ENCODE data around the gene SAG.

- TF ChIP-seq POLR2AphosphoS5 (IDR thresholded peaks at IDR 0.05) (no peak), POLR2A (IDR thresholded peaks at IDR 0.05) (no peak)
- TF ChIP-seq, protein P1, sequence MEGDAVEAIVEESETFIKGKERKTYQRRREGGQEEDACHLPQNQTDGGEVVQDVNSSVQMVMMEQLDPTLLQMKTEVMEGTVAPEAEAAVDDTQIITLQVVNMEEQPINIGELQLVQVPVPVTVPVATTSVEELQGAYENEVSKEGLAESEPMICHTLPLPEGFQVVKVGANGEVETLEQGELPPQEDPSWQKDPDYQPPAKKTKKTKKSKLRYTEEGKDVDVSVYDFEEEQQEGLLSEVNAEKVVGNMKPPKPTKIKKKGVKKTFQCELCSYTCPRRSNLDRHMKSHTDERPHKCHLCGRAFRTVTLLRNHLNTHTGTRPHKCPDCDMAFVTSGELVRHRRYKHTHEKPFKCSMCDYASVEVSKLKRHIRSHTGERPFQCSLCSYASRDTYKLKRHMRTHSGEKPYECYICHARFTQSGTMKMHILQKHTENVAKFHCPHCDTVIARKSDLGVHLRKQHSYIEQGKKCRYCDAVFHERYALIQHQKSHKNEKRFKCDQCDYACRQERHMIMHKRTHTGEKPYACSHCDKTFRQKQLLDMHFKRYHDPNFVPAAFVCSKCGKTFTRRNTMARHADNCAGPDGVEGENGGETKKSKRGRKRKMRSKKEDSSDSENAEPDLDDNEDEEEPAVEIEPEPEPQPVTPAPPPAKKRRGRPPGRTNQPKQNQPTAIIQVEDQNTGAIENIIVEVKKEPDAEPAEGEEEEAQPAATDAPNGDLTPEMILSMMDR (IDR thresholded peaks at IDR 0.05), result no peak
Measured at GRCh38 chr2:233270951-233271350, 36.7 kb upstream of the SAG start.
